Bronchial epithelial cell (primary cell): ENCODE data around the gene SYTL2. TPM values are rescaled to one million over a fixed set of nuclear protein-coding genes. Genes with fewer than 3 reads are reported as not detected.

Experiments used
- DNase-seq: peaks from one replicate; pipeline ENCODE4 v3.0.0-alpha.2; 2010; ENCODE audit warnings: low read depth
- FAIRE-seq: peaks from 2 replicates; lab custom pipeline; 2011; peaks lifted over from hg19 to GRCh38; lab: Jason Lieb, UNC
- H3K27me3 ChIP-seq: 2 replicates; pipeline ENCODE4 v1.5.1; 2011; ENCODE audit warnings: low read length; ENCODE audit not compliant: control insufficient read depth, insufficient read depth
- H3K36me3 ChIP-seq: 2 replicates; pipeline ENCODE4 v1.5.1; 2011; ENCODE audit warnings: low read length; ENCODE audit not compliant: control insufficient read depth, insufficient read depth
- H3K4me3 ChIP-seq: 2 replicates; pipeline ENCODE4 v1.5.1; 2011; ENCODE audit warnings: mild to moderate bottlenecking, low read depth, low read length, control low read depth
- total RNA-seq: library from RNA; depleted of rRNA; stranded (reverse); fragments of >200 nt; gene quantifications from 2 replicates; pipeline ENCODE4 v1.2.1, GENCODE V29; 2014
- TF ChIP-seq, protein P1 (sequence below): IDR thresholded peaks from 2 replicates; pipeline ENCODE4 v1.5.1; 2011; ENCODE audit warnings: mild to moderate bottlenecking, moderate library complexity, low read length, control low read depth, inconsistent platforms; ENCODE audit not compliant: insufficient read depth, severe bottlenecking

SYTL2 gene
- total RNA-seq, 1 donor from 2014 or later = 8.2 TPM

DNA sequence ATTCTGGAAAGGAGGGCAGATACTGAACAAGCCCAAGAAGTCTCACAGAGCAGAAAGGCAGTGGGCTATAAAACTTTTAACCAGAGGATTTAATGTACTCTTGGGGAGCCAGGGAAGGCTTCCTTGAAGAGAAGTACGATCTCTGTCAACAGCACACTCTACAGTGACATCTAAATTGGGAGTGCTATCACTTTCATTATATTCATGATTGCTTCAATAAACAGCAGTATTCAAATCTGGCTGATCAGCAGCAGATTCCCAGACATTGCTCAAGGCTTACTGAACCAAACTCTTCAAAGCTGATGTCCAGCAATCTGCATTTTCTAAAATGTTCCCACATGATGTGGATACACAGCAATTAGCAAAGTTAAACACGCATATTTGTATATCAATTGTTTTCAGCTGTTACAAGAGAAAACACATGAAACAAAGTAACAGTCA, 44.2 kb downstream of the SYTL2 start:
- Histone ChIP-seq H3K27me3 (no peaks in the 10 kb centered on the region), H3K4me3 (no peak overlapping the region), H3K36me3 (no peaks in the 10 kb centered on the region)
- no peak for FAIRE-seq
- DNase-seq = no peak
- TF ChIP-seq, protein P1, sequence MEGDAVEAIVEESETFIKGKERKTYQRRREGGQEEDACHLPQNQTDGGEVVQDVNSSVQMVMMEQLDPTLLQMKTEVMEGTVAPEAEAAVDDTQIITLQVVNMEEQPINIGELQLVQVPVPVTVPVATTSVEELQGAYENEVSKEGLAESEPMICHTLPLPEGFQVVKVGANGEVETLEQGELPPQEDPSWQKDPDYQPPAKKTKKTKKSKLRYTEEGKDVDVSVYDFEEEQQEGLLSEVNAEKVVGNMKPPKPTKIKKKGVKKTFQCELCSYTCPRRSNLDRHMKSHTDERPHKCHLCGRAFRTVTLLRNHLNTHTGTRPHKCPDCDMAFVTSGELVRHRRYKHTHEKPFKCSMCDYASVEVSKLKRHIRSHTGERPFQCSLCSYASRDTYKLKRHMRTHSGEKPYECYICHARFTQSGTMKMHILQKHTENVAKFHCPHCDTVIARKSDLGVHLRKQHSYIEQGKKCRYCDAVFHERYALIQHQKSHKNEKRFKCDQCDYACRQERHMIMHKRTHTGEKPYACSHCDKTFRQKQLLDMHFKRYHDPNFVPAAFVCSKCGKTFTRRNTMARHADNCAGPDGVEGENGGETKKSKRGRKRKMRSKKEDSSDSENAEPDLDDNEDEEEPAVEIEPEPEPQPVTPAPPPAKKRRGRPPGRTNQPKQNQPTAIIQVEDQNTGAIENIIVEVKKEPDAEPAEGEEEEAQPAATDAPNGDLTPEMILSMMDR = no peak

DNA sequence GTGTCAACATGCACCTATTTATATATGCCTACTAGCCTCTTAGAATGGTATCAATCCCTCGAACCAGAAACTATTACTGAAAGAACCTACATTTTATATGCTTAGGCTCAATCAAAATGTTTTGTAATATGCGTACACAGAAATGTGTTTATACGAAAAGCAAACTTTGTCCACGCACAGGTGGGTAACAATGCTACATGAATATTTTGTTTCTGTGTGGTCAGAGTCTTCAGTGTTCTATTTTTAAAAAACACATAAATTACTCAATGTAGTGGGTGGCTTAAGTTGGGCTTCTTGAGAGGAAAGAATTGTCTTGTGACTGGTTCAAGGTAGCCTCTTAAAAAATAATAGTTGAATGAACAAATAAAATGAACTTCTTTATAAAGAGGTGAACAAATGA, 46.1 kb downstream of the SYTL2 start:
- no peaks in the 10 kb centered on the region for H3K27me3 ChIP-seq
- FAIRE-seq (no peak), DNase-seq (no peak)
- TF ChIP-seq, protein P1 = no peak
- no peak overlapping the region for H3K4me3 ChIP-seq
- H3K36me3 ChIP-seq = no peaks in the 10 kb centered on the region

DNA sequence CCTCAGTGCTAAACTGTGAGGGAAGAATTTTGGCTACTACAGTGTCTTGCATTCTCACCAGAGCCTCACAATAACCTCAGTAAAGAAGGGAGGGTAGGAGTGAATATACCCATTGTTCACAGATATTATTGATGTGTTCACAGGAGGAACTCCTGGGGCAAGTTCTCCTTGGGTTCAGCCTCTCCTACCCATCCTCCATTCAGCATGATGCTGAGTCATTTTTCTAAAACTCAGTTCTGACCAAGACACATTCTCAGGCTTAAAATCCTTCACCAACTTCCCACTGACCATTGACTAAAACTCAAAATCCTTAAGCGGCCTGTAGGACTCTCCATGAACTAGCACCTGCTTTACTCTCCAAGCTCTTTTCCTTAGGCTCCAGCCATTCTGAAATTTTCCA, 48.7 kb downstream of the SYTL2 start:
- FAIRE-seq = no peak
- H3K4me3 ChIP-seq = no peak overlapping the region
- TF ChIP-seq, protein P1 = no peak
- DNase-seq = peak; percentile 9
- H3K27me3 ChIP-seq = no peaks in the 10 kb centered on the region
- no peaks in the 10 kb centered on the region for H3K36me3 ChIP-seq

DNA sequence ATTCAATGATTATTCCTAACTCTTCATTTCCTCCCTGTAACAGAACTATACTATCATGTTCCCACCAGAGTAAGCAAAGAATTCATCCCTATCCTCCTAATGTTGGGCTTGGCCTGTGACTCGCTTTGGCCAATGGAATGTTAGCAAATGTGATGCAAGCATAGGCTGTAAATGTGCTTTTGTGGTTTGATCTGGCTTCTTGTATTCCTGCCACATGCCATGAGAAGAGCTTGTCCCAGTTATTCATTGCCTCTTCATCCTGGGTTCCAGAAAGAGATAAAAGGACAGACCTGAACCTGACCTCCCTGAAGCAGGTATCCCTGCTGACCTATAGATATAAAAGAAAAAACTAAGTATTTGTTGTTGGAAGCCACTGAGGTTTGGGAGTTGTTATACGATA, 51.0 kb downstream of the SYTL2 start:
- no peaks in the 10 kb centered on the region for H3K27me3 ChIP-seq
- TF ChIP-seq, protein P1 = no peak
- FAIRE-seq = peak; percentile 55

DNA sequence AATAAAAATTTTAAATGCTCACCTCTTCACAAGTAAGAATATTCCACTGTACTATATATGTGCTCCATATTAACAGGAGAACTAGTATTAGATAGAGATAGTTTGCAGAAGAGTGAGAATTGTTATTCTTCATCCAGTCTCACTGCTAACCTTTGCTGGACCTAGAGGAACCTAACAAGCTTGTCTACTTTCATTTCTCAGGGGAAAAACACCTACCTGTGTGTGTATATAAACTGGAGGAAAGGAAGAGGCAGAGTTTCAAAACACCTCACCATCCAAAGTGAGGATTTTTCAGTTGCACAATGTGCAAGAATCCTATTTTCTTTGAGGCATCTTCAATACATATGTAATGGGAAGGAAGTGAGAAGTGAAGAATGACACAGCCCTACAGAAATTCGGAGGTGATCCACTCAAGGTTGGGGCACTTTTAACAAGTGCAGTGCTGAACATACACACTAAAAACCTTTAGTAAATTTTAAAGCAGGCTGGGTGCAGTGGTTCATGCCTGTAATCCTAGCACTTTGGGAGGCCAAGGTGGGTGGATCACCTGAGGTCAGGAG, 52.4 kb downstream of the SYTL2 start:
- DNase-seq = no peak
- no peaks in the 10 kb centered on the region for H3K27me3 ChIP-seq
- H3K36me3 ChIP-seq = no peaks in the 10 kb centered on the region
- TF ChIP-seq, protein P1 = no peak
- H3K4me3 ChIP-seq = no peak overlapping the region
- no peak for FAIRE-seq

More for the DNA sequence above, 51.0 kb downstream of the SYTL2 start:
- peak; percentile 65 for DNase-seq
- H3K4me3 ChIP-seq = no peak overlapping the region
- H3K36me3 ChIP-seq = no peaks in the 10 kb centered on the region

DNA sequence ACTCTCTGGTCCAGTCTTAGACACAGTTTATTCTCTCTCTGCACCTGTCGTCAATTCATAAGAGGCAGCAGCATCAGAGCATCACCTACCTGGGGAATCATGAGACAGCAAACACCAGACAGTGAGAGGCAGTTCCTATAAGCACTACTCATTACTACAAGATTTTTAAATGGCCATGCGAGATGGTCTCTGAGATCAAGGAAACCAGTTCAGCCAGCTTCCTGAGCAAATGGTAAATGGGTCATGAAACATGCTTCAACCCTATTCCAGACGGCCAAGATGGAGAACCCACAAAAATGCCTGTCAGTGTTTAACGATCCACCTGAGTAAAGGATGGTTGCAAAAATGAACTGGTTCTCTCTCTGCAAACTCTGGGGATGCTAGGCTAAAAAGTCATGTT, 52.9 kb downstream of the SYTL2 start:
- TF ChIP-seq, protein P1 = no peak
- DNase-seq = no peak
- no peak overlapping the region for H3K4me3 ChIP-seq
- no peaks in the 10 kb centered on the region for H3K27me3 ChIP-seq
- no peak for FAIRE-seq
- H3K36me3 ChIP-seq = no peaks in the 10 kb centered on the region
